Dedifferentiated amniotic fluid mesenchymal stem cell (primary cell): ENCODE data around the gene GNB2.
"Not testable (repeated sequence)": the region's sequence is repeated elsewhere in the genome, so short reads cannot be mapped to it uniquely, and the experiment has no call there.

Source experiments
- DNase-seq: peaks from one replicate; pipeline ENCODE4 v3.0.0-alpha.2; 2016; ENCODE audit errors: extremely low spot score

GNB2 gene

DNA sequence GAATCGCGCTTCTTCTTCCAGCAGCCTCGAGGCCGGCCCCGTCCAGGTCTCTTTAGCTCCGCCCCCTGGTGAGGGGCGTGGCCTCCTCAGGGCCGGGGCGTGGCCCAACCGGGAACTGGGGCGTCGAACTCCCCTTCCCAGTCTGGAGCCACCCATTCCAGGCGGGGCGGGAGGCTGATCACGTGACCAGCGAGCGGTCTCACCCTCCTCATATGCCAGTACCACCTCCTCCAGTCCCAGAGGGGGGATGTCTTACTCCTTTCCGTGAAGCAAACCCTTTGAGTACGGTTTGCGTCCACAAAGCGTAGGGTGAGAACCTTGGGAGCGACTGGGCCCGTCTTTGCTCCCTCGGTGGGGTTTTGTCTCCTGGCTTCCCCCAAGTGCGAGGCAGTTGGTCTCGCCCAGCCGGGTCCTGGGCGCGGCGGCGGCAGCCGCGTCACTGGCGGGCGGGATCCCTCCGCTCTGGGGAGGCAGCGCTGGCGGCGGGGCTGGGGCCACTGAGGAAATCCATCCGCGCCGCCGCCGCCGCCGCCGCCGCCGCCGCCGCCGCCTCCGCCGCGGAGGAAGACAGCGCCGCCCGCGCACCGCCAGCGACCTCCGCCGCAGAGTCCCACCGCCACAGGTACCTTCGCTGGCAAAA lies at the start of gene GNB2:
Gene GNB2 (plus strand): TSS at position 439 of the 640 bp plus-strand sequence. CDS start 2,526 bp downstream, outside the sequence.
- DNase-seq, result peak; percentile 97

DNA sequence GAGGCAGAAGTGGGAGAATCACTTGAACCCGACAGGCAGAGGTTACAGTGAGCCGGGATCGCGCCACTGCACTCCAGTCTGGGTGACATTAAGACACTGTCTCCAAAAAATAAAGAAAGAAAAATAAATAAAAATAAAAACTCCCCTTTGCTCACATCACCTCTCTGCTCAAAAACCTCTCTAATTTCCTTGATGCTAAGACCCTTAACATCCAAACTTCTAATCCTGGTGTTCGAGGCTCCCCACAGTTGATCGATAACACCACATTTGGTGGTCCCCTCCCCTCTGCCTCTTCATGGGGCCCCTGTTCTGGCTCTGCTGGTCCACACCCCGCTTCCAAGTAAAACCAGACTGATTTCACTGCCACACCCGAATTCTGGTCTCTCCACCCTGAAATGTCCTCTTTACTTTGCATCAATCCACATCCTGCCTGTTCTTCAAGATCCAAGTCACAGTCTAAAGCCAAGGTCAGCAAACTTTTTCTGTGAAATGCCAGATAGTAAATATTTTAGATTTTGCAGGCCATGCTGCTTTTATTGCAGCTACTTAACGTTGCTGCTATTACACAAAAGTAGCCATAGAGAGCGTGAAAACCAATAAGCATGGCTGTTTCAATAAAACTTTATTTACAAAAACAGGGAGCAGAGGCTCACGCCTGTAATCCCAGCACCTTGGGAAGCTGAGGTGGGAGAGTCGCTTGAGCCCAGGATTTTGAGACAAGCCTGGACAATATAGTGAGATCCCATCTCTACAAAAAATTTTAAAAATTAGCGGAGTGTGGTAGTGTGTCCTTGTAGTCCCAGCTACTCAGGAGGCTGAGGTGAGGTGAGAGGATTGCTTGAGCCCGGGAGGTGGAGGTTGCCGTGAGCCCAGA lies 49.4 kb upstream of the GNB2 start:
- DNase-seq, result no peak

DNA sequence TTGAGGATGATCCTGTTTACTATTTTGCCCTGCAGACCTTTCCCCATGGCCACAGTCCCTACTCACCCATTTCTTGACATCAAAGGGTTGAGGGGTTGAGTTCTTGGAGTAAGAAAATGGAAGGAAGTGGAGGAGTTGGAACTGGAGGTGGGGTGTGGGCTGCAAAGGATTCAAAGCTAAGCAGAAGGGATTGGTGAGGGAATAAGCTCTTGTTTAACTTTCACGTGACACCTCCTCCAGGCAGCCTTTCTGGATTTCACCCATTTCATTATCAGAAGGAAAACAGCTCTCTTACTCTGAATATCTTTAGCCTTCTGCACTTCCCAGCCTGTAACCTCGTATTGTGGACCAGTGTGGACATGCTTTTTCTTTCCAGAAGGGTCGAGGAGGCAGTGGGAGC lies 47.5 kb upstream of the GNB2 start:
- DNase-seq, result no peak

DNA sequence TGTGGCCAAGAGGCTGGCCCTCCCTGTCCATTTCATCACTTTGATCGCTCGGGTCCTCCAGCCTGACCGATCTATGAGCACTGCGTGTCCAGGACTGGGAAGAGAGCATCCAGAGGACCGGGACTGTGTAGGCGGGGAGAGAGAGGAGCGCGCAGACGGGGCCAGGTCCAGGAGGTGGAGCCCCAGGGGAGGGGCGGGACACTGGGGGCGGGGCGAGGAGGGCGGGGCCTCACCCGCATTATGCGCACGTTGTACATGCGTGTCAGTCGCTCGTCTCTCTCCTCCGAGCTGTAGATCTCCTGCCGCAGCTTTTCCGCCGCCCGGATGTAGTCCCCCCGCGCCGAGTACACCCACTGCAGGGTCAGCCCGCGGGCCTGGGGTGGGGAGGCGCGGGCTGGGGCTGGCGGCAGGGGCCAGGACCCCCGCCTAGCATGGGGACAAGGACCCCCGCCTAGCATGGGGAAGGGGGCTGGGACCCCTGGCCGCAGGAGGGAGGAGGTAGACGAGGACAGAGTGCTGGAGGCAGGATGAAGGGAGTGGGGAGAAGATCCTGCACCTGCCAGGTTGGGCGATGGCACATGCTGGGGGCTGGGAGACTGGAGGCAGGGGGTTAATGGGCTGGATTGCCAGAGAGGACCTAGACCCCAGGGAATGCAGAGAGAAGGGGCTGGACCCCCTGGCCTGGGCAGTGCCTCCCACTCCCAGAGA lies 46.9 kb upstream of the GNB2 start:
- DNase-seq, result peak; percentile 61

DNA sequence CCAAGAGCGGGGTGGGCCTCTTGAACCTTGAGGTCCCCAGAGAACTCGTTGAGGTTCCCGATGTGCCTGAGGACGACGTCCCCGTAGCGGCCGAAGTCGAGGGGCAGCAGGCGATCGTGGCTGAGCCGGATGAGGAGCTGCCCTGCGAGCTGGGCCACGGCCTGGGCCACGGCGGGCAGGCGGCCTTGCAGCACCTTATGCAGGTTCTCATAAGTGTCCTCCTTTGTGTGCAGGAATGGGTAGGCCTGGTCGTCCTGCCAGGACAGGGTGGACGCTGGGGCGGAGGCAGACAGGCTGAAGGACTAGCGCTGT lies 46.3 kb upstream of the GNB2 start:
- DNase-seq, result no peak

DNA sequence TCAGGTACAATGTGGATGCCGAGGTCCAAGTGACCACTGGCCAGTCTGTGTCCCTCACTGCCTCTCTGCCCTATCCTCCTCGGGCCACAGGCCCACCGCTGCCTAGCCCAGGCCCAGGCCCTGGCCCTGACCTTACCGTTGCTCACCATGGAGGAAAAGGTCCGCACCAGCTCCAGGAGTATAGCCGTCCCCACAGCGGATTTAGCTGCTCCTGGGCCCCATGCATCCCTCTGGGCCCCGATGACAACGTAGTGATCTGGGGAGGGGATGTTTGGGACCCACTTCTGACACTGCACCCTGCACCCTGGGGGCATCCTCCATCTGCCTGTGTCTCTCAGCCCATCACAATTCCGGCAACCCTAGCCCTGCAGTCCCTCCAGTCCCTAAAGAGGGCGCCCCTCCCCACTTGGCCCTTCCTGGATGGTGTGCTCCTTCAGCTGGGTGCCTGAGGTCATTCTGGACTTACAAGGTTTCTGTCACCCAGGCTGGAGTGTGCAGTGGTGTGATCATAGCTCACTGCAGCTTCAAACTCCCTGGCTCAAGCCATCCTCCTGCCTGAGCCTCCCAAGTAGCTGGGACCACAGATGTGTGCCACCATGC lies 44.3 kb upstream of the GNB2 start:
- no peak for DNase-seq

DNA sequence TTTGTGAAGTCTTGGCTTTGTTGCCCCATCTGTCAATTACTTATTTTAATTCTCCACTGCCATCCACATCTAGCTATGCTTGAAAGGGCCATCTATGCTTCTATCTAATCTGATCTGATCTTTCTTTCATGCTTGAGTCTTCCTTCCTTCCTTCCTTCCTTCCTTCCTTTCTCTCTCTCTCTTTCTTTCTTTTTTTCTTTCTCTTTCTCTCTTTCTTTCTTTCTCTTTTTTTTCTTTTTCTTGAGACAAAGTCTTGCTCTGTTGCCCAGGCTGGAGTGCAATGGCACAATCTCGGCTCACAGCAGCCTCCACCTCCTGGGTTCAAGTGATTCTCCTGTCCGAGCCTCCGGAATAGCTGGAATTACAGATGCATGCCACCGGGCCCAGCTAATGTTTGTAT lies 43.5 kb upstream of the GNB2 start:
- no peak for DNase-seq

DNA sequence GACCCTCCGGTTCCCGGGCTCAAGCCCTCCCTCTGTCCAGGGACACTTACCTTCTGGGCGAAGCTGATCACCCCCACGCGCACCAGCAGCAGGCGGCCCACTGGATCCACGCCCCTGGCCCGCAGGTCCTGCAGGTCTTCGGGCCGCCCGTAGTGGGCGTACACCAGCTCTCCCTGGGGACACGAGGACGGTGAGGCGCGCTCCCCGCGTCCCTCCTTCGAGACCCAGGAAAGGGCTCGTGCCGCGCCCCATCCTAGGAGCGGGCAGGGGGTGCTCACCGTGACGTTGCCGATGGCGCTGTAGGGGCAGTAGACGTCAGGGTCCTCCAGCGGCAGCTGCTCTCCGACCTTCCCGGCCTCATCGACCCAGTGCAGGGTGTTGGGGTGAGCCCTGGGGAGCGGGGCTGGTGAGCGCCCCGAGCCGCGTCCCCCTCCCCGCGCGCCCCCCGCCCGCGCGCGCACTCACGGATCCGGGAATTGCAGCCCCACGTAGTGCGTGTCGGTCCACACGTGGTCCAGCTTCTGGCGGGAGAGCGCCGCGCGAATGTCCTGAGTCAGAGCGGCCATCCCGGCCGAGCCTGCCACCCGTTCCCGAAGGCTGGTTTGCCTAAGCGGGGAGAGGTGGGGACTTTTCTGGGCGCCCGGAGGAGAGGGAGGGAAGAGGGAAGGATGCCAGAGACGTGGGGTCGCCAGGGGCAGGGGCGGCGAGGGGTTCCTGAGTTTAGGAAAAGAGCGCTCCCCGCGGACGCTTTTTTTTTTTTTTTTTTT lies 40.4 kb upstream of the GNB2 start:
- DNase-seq, result no peak

DNA sequence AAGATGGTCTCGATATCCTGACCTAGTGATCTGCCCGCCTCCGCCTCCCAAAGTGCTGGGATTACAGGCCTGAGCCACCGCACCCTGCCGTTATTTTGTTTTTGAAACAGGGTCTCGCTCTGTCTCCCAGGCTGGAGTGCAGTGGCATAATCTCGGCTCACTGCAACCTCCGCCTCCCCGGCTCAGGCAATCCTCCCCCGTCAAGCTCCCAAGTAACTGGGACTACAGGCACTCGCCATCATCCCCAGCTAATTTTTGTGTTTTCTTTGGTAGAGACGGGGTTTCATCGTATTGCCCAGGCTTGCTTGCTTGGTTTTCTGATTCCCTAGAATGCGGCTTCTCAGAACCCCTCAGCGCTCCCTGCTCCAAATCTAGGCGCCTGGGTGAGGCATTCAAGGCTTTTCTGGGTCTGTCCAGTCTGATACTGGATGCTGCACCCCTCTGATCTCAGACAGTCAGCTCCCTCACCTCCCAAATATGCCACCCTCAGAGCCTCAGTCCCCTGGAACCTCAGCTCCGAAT lies 33.5 kb upstream of the GNB2 start:
- no peak for DNase-seq

DNA sequence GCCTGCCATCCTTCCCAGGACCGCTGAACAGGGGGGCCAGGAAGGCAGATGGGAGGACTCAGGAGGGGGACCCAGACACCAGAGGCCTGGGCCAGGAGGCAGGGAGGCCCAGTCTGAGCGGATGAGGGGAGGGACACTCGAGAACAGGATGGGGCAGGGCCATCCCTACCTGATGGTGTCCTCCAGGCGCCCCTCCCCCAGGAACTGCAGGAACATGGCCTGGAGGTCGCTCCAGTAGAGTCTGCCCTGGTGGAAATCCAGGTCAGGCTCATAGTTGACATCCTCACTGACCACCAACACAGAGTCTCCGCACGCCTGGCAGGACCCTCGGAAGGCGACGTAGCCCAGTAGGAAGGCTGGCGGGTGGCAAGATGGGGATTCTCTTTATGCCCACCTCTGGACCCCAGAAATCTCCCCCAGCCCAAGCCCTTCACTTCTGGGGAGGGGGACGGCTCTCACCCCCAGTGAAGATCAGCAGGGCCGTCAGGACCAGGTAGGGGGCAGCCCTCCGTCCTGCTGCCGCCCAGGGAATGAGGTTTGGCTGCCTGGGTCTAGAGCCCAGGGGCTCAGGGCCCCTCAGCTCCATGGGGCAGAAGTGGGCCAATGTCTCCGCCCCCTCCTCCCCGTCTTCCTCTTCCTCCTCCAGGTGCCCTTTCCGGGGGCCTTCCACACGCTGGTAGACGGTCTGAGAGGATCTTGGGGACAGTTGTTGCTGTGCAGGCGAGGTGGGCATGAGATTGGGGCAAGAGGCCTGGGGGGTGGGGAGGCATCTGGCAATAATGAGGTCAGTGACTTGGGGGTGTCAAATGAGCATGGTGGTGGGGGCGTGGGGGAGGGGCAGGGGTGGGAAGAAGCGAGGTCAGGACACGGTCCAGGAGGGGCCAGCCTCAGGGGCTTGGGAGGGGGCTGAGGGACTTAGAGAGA lies 32.8 kb upstream of the GNB2 start:
- DNase-seq, result no peak

DNA sequence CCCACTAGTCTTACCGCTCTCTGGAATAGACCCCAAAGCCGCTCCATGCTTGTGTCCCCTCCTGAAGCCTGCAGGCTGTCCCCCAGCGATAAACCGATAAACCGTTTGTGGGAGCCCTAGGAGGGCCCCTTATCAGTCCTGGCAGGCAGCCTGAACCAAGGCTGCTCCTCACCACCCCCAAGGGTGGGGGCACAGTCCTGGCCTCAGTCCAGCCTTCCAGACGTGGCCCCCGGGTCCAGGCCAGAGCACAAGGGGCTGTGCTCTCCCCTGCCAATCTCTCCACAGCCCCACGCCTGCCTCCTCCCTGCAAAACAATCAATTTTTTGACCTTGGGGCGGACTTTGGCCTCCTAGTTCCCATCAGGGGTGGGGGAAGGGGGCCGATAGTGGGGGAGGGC lies 32.1 kb upstream of the GNB2 start, which contains the start of gene TFR2:
Gene TFR2 (minus strand): TSS at position 90 of the 397 bp plus-strand sequence. CDS start 43 bp downstream, at position 47.
- no peak for DNase-seq

DNA sequence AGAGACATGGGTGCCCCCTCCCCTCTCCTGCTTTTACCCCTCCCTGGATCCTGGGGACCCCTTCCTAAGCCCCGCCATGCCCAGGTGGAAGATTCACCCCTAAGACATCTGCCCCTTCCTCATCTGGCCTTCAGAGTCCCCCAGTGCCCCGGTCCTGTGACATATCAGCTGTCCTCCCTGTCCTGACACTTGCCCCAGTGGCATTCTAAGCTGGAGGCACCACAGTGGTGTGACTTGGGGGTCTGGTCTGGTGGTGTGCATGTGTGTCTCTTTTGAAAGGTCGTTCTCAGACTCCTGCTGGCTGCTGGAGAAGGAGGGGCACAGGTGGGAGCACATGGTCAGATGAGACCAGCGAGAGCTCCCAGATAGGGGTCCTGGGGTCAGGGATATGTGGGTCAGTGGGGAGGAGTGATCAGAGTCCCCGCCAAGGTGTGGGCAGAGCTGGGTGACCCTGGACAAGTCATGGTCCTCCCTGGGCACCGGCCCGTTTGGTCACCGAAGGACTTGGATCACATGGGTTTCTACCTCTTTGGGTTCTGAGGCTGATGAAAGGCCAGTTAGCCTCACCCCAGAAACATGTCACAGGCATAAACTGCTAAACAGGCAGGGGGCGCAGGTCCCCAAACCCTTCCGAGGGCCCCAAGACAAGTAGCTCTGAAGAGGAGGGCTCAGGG lies 31.5 kb upstream of the GNB2 start:
- DNase-seq, result no peak

DNA sequence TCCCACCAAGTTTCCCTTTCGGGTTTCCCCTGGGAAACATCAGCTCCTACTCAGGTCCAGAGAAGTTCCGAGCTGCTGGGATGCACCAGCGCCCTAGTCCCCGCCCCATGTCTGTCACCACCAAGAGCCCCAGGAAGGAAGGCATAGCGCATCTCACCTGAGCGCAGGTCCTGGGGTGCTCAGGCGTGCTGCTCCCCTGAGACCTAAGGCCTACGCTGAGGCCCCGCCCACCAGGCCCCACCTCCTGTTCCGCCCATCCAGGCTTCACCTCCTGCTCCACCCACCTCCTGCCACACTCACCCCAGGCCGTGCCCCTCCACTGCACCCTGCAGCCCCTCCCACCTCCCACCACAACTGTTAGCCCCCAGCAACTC lies 31.0 kb upstream of the GNB2 start:
- DNase-seq, result no peak

DNA sequence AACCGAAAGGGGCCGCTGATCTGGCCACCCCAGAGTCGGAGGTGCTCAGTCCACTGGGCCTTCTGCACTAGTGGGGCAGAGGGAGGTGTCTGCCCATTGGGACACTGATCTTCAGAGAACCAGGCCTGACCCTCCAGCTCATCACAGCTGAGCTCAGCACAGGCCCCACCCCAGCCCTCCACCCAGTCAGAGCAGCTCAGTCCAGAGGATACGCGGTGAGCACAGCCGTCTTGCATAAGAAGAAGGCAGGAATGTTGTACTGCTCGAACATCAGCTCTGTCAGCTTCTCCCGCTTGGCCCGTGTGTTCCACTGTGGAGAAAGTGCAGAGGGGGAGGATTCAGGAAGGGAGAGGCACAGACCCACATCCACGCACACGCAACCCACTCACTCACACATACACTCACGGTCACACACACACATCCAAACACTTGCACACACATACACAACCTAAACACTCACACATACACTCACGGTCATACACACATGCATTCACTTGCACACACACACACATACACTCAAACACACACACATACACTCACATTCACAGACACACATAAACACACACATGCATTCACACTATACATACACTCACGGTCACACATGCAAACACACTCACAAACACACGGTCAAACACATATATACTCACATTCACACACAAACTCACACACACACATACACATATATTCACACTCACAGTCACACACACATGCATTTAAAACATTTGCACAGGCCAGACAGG lies 23.5 kb upstream of the GNB2 start:
- DNase-seq, result no peak

DNA sequence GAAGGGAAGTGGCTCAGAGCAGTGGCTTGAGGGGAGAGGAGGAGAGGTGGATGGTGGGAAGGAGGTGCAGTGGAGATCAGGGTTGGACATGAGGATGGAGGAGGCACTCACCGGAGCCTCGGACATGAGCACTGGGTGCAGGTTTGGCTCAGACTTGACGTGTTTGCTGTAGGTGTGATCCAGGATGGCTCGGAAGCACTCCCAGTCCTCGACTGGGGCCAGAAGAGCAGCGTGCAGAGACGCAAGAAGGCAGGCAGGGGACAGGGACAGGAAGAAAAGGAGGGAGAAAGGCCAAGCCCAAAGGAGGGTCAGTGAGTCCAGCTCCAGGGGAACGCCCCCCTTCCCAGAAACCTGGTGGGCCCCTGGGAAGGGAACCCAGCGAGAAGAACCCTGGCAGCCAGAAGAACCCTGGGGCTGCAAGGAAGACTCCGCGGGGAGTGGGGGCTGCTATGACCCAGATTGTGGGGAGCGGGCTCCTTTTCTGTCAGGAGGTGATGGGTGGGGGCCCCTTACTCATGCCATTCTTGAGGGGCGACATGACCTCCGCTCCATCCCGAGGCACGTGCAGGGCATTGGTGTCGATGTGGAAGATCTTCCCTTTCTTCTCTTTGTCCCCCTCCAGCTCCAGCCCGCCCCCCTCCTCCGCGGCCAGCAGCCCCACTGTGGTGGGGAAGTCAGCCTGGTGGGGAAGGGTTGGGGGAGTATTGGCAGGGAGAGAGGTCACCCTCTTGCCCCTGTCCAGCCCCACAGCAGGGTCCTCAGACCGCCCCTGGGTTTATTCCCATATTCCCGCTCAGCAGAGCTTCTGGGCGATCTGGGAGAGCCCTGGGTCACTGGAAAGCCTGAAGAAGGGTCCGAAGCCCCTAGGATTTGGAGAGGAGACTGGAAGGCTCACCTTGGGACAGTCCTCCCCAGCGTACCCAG lies 18.4 kb upstream of the GNB2 start:
- no peak for DNase-seq

DNA sequence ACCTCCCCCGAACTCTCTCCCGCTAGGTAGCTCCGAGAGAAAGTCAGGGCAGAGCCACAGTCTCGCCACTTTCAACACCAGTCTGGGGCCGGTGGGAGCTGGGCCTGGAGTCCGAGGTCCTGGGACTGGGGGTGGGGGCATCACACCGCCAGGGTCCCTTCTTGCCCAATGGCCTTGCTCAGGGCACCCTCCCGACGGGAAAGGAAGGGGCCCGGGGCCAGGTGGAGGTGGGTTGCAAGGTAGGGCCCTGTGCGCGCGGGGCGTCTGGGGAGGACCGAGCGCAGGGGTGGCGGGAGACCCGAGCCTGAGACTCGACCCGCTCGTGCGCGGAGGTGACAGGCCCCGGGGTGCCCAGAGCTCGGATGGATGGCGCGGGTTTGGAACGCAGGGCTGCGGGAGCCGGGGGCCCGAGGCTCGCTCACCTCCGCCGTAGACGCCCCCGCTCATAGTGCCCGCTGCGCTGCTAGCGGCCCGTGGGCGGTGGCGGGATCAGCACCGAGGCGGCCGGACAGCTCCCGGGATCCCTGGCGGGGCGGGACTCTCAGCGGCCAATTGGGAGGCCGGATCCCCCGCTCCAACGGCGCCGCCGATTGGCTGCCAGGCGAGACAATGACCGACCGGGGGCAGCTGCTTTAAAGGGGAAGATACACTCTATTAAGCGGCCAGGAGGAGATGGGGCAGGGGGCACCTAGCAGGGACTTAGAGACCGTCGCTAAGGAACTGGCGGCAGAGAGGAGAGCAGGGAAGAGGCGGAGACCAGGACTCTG lies 17.4 kb upstream of the GNB2 start, which contains the start of gene ACTL6B:
Gene ACTL6B (minus strand): TSS at position 541 of the 767 bp plus-strand sequence. CDS start 94 bp downstream, at position 447.
- DNase-seq, result no peak

DNA sequence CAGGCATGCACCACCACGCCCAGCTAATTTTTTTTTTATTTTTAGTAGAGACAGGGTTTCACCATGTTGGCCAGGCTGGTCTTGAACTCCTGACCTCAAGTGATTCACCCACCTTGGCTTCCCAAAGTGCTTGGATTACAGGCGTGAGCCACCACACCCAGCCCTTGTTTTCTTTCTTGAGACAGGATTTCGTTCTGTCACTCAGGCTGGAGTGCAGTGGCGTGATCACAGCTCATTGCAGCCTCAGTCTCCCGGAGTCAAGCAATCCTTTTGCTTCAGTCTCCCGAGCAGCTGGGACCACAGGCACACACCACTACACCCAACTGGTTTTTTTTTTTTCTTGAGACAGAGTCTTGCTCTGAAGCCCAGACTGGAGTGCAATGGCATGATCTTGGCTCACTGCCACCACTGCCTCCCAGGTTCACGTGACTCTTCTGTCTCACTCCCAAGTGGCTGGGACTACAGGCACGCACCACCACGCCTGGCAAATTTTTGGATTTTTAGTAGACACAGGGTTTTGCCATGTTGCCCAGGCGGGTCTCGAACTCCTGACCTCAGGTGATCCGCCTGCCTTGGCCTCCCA lies 11.3 kb upstream of the GNB2 start:
- DNase-seq, result not testable (repeated sequence)
